ENCODE data around the gene CHGA.

CHGA gene

GRCh38 chr14:92941531-92941930 lies 18.6 kb downstream of the CHGA start:
- H3K27me3 ChIP-seq (ENCODE audit: control insufficient read depth, insufficient read depth, low read length) = no peaks in the 10 kb centered on the region
- H3K4me2 ChIP-seq (ENCODE audit: low read length) = no peak overlapping the region
- H3K9ac ChIP-seq (ENCODE audit: low read depth, low read length) = no peak overlapping the region
- peaks cover 5% of the 10 kb centered on the region for H3K4me1 ChIP-seq (ENCODE audit: control insufficient read depth, insufficient read depth, low read length)
- no peaks in the 10 kb centered on the region for H3K9me3 ChIP-seq (replicated peaks; ENCODE audit: low read length)
- H3K36me3 ChIP-seq (ENCODE audit: insufficient read depth, low read length) = no peaks in the 10 kb centered on the region
- no peak overlapping the region for H3K4me3 ChIP-seq (ENCODE audit: low read length)

- Histone ChIP-seq H3K36me3 (ENCODE audit: insufficient read depth, low read length) (no peaks in the 10 kb centered on the region), H3K4me3 (ENCODE audit: low read length) (no peak overlapping the region)
Observed at GRCh38 chr14:92942136-92942535, 19.2 kb downstream of the CHGA start.

GRCh38 chr14:92942576-92942975 lies 19.6 kb downstream of the CHGA start:
- Histone ChIP-seq H3K36me3 (ENCODE audit: insufficient read depth, low read length) (no peaks in the 10 kb centered on the region), H3K4me1 (ENCODE audit: control insufficient read depth, insufficient read depth, low read length) (peaks cover 8% of the 10 kb centered on the region), H3K9ac (ENCODE audit: low read depth, low read length) (no peak overlapping the region), H3K4me2 (ENCODE audit: low read length) (no peak overlapping the region), H3K27me3 (ENCODE audit: control insufficient read depth, insufficient read depth, low read length) (no peaks in the 10 kb centered on the region), H3K9me3 (replicated peaks; ENCODE audit: low read length) (no peaks in the 10 kb centered on the region), H3K4me3 (ENCODE audit: low read length) (no peak overlapping the region)

More at GRCh38 chr14:92942136-92942535, 19.2 kb downstream of the CHGA start:
- Histone ChIP-seq H3K4me1 (ENCODE audit: control insufficient read depth, insufficient read depth, low read length) (peaks cover 8% of the 10 kb centered on the region), H3K4me2 (ENCODE audit: low read length) (no peak overlapping the region), H3K9ac (ENCODE audit: low read depth, low read length) (no peak overlapping the region), H3K27me3 (ENCODE audit: control insufficient read depth, insufficient read depth, low read length) (no peaks in the 10 kb centered on the region), H3K9me3 (replicated peaks; ENCODE audit: low read length) (no peaks in the 10 kb centered on the region)

GRCh38 chr14:92942976-92943710 lies 20.2 kb downstream of the CHGA start:
- H3K4me1 ChIP-seq (ENCODE audit: control insufficient read depth, insufficient read depth, low read length) = peaks cover 8% of the 10 kb centered on the region
- H3K9me3 ChIP-seq (replicated peaks; ENCODE audit: low read length) = no peaks in the 10 kb centered on the region
- H3K36me3 ChIP-seq (ENCODE audit: insufficient read depth, low read length) = no peaks in the 10 kb centered on the region
- no peak overlapping the region for H3K4me2 ChIP-seq (ENCODE audit: low read length)
- no peak overlapping the region for H3K4me3 ChIP-seq (ENCODE audit: low read length)
- no peak overlapping the region for H3K9ac ChIP-seq (ENCODE audit: low read depth, low read length)
- H3K27me3 ChIP-seq (ENCODE audit: control insufficient read depth, insufficient read depth, low read length) = no peaks in the 10 kb centered on the region

- Histone ChIP-seq H3K27me3 (ENCODE audit: control insufficient read depth, insufficient read depth, low read length) (no peaks in the 10 kb centered on the region), H3K36me3 (ENCODE audit: insufficient read depth, low read length) (no peaks in the 10 kb centered on the region), H3K4me3 (ENCODE audit: low read length) (no peak overlapping the region), H3K9ac (ENCODE audit: low read depth, low read length) (no peak overlapping the region), H3K4me2 (ENCODE audit: low read length) (no peak overlapping the region), H3K9me3 (replicated peaks; ENCODE audit: low read length) (no peaks in the 10 kb centered on the region), H3K4me1 (ENCODE audit: control insufficient read depth, insufficient read depth, low read length) (peaks cover 8% of the 10 kb centered on the region)
Observed at GRCh38 chr14:92943855-92944570, 21.1 kb downstream of the CHGA start.

- no peak overlapping the region for H3K4me3 ChIP-seq (ENCODE audit: low read length)
- no peak overlapping the region for H3K4me2 ChIP-seq (ENCODE audit: low read length)
- H3K9ac ChIP-seq (ENCODE audit: low read depth, low read length) = no peak overlapping the region
- peaks cover 8% of the 10 kb centered on the region for H3K4me1 ChIP-seq (ENCODE audit: control insufficient read depth, insufficient read depth, low read length)
- peaks cover 3% of the 10 kb centered on the region for H3K36me3 ChIP-seq (ENCODE audit: insufficient read depth, low read length)
- H3K27me3 ChIP-seq (ENCODE audit: control insufficient read depth, insufficient read depth, low read length) = no peaks in the 10 kb centered on the region
- no peaks in the 10 kb centered on the region for H3K9me3 ChIP-seq (replicated peaks; ENCODE audit: low read length)
Observed at GRCh38 chr14:92944976-92945375, 22.0 kb downstream of the CHGA start.

GRCh38 chr14:92945544-92945943 lies 22.6 kb downstream of the CHGA start:
- no peak overlapping the region for H3K4me2 ChIP-seq (ENCODE audit: low read length)
- no peaks in the 10 kb centered on the region for H3K27me3 ChIP-seq (ENCODE audit: control insufficient read depth, insufficient read depth, low read length)
- H3K9ac ChIP-seq (ENCODE audit: low read depth, low read length) = no peak overlapping the region
- no peak overlapping the region for H3K4me3 ChIP-seq (ENCODE audit: low read length)
- H3K36me3 ChIP-seq (ENCODE audit: insufficient read depth, low read length) = peaks cover 3% of the 10 kb centered on the region
- no peaks in the 10 kb centered on the region for H3K9me3 ChIP-seq (replicated peaks; ENCODE audit: low read length)
- H3K4me1 ChIP-seq (ENCODE audit: control insufficient read depth, insufficient read depth, low read length) = peaks cover 8% of the 10 kb centered on the region

- H3K27me3 ChIP-seq (ENCODE audit: control insufficient read depth, insufficient read depth, low read length) = no peaks in the 10 kb centered on the region
- H3K9me3 ChIP-seq (replicated peaks; ENCODE audit: low read length) = no peaks in the 10 kb centered on the region
- peaks cover 6% of the 10 kb centered on the region for H3K36me3 ChIP-seq (ENCODE audit: insufficient read depth, low read length)
- peaks cover 8% of the 10 kb centered on the region for H3K4me1 ChIP-seq (ENCODE audit: control insufficient read depth, insufficient read depth, low read length)
- no peak overlapping the region for H3K9ac ChIP-seq (ENCODE audit: low read depth, low read length)
- no peak overlapping the region for H3K4me3 ChIP-seq (ENCODE audit: low read length)
- H3K4me2 ChIP-seq (ENCODE audit: low read length) = no peak overlapping the region
Observed at GRCh38 chr14:92945959-92946846, 23.3 kb downstream of the CHGA start.

GRCh38 chr14:92946847-92947545 lies 24.0 kb downstream of the CHGA start:
- Histone ChIP-seq H3K9me3 (replicated peaks; ENCODE audit: low read length) (no peaks in the 10 kb centered on the region), H3K36me3 (ENCODE audit: insufficient read depth, low read length) (peaks cover 10% of the 10 kb centered on the region)

GRCh38 chr14:92948647-92949046 lies 25.7 kb downstream of the CHGA start:
- H3K4me1 ChIP-seq (ENCODE audit: control insufficient read depth, insufficient read depth, low read length) = peaks cover 8% of the 10 kb centered on the region
- no peak overlapping the region for H3K9ac ChIP-seq (ENCODE audit: low read depth, low read length)
- H3K27me3 ChIP-seq (ENCODE audit: control insufficient read depth, insufficient read depth, low read length) = no peaks in the 10 kb centered on the region
- no peak overlapping the region for H3K4me3 ChIP-seq (ENCODE audit: low read length)
- H3K4me2 ChIP-seq (ENCODE audit: low read length) = no peak overlapping the region
- H3K36me3 ChIP-seq (ENCODE audit: insufficient read depth, low read length) = peaks cover 10% of the 10 kb centered on the region
- no peaks in the 10 kb centered on the region for H3K9me3 ChIP-seq (replicated peaks; ENCODE audit: low read length)

More at GRCh38 chr14:92946847-92947545, 24.0 kb downstream of the CHGA start:
- H3K9ac ChIP-seq (ENCODE audit: low read depth, low read length) = no peak overlapping the region
- H3K4me2 ChIP-seq (ENCODE audit: low read length) = no peak overlapping the region
- no peaks in the 10 kb centered on the region for H3K27me3 ChIP-seq (ENCODE audit: control insufficient read depth, insufficient read depth, low read length)
- peaks cover 8% of the 10 kb centered on the region for H3K4me1 ChIP-seq (ENCODE audit: control insufficient read depth, insufficient read depth, low read length)
- H3K4me3 ChIP-seq (ENCODE audit: low read length) = no peak overlapping the region
